Measurements from ENCODE around the gene STYX.
"Not testable (repeated sequence)": the region's sequence is repeated elsewhere in the genome, so short reads cannot be mapped to it uniquely, and the experiment has no call there.

STYX gene

DNA sequence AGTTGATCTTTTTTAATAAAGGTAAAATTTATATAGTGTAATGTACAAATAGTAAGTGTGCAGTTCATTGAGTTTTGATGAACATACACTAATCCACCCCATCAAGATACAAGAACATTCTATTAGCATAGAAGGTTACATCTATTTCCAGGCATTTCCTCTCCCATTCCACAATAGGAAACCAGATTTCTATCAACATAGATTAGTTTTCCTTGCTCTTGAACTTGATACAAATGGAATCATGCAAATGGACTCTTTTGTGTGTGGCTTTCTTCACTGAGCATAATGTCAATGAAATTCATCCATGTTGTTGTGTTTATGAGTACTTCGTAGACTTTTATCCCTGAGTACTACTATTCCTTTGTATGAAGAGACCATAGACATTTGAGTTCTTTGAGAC, 10.8 kb downstream of the STYX start:
- TF ChIP-seq, protein P1, sequence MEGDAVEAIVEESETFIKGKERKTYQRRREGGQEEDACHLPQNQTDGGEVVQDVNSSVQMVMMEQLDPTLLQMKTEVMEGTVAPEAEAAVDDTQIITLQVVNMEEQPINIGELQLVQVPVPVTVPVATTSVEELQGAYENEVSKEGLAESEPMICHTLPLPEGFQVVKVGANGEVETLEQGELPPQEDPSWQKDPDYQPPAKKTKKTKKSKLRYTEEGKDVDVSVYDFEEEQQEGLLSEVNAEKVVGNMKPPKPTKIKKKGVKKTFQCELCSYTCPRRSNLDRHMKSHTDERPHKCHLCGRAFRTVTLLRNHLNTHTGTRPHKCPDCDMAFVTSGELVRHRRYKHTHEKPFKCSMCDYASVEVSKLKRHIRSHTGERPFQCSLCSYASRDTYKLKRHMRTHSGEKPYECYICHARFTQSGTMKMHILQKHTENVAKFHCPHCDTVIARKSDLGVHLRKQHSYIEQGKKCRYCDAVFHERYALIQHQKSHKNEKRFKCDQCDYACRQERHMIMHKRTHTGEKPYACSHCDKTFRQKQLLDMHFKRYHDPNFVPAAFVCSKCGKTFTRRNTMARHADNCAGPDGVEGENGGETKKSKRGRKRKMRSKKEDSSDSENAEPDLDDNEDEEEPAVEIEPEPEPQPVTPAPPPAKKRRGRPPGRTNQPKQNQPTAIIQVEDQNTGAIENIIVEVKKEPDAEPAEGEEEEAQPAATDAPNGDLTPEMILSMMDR (IDR thresholded peaks at IDR 0.05; ENCODE audit: insufficient read depth, missing control alignments), result no peak
- DNase-seq (ENCODE audit: insufficient read length, low spot score), result no peak
- FAIRE-seq, result peak; percentile 29

GRCh38 chr14:52741865-52742264, 11.9 kb downstream of the STYX start:
- FAIRE-seq (no peak), DNase-seq (ENCODE audit: insufficient read length, low spot score) (no peak)

GRCh38 chr14:52748647-52749292, 18.8 kb downstream of the STYX start:
- DNase-seq (ENCODE audit: insufficient read length, low spot score), result no peak
- FAIRE-seq, result no peak
- TF ChIP-seq, protein P1 (IDR thresholded peaks at IDR 0.05; ENCODE audit: insufficient read depth, missing control alignments), result no peak

More at GRCh38 chr14:52741865-52742264, 11.9 kb downstream of the STYX start:
- TF ChIP-seq, protein P1 (IDR thresholded peaks at IDR 0.05; ENCODE audit: insufficient read depth, missing control alignments), result no peak

DNA sequence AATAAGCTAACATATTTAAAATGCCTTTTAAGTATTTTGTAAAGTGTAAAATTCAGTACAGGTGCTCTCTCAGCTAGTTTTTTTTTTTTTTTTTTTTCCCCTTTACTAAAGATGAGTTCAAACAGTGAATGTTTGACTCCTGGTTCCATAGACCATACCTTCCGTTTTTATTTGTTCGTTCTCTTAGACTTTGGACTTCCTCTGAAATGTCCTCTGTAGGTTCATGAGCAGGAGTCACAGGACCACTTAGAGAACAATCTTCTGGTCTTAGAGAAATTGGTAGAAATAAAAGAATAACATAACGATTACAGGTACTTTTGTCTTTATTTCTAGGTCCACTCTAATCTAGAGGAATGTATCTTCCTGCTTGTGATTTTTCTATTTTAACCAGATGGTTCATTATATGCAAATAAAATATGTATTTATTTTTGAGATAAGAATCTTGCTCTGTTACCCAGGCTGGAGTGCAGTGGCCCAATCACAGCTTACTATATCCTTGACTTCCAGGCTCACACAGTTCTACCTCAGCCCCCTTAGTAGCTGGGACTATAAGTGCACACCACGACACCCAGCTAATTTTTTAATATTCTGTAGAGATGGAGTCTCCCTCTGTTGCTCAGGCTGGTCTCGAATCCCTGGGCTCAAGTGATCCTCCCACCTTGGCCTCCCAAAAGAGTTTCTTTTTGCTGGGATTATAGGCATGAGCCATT, 25.8 kb downstream of the STYX start:
- no peak for FAIRE-seq
- no peak for DNase-seq (ENCODE audit: insufficient read length, low spot score)
- TF ChIP-seq, protein P1 (IDR thresholded peaks at IDR 0.05; ENCODE audit: insufficient read depth, missing control alignments), result no peak

DNA sequence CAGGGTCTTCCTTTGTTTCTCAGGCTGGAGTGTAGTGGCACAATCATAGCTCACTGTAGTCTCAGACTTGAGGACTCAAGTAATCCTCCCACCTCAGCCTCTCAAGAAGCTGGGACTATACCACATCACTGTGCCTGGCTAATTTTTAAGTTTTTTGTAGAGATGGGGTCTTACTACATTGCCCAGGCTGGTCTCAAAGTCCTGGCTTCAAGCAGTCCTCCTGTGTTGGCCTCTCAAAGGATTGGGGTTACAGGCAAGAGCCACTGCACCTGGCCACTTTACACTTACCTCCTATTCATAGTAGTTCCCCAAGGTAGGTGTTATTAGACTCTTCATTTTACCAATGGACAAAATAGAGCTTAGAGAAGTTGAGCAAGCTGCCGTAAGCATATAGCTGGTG, 29.2 kb downstream of the STYX start:
- FAIRE-seq, result no peak
- TF ChIP-seq, protein P1 (IDR thresholded peaks at IDR 0.05; ENCODE audit: insufficient read depth, missing control alignments), result no peak
- DNase-seq (ENCODE audit: insufficient read length, low spot score), result no peak

GRCh38 chr14:52762923-52763322, 33.0 kb downstream of the STYX start:
- not testable (repeated sequence) for FAIRE-seq; DNase-seq (ENCODE audit: insufficient read length, low spot score)

DNA sequence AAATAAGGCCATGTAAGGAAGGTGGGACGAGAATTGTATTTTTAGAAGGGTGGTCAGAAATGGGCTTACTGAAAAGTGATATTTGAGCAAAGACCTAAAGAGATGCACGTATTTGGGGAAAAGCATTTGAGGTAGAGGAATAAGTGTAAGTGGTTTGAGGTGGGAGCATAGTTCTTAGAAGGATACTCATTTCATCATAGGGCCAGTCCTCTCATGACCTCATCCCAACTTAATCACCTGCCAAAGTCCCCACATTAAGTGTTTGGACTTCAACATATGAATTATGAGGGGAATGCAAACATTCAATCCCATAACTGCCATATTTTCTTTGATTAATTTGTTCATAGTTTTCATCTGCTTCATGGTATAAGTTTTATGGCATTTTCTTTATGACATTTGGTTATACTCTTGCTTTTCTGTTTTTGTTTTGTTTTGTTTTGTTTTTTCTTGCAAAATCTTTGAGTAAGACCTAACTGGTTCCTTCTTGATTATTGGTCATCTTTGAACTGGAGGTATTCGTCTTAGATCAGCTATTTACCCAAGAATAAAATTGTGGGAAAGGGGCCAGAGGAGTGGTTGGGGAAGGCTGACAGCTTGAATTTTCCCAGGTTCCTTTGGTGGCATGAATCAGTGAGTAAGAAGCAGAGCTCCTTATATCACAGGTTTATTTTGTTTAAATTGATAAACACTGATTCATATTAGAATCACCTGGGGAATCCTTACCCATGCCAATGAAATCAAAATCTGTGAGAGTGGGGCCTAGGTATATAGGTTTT, 37.3 kb downstream of the STYX start:
- FAIRE-seq (no peak), DNase-seq (ENCODE audit: insufficient read length, low spot score) (no peak)
- TF ChIP-seq, protein P1 (IDR thresholded peaks at IDR 0.05; ENCODE audit: insufficient read depth, missing control alignments), result no peak

All from D721Med (cell line).